NCI-H2107 (cell line): Measurements from ENCODE around the gene ATP6V1C2.
"Not testable (repeated sequence)": the region's sequence is repeated elsewhere in the genome, so short reads cannot be mapped to it uniquely, and the experiment has no call there.

Experiments used
- DNase-seq: peaks from one replicate; lab custom pipeline; 2025; lab: John Stamatoyannopoulos, UW

Gene ATP6V1C2

DNA sequence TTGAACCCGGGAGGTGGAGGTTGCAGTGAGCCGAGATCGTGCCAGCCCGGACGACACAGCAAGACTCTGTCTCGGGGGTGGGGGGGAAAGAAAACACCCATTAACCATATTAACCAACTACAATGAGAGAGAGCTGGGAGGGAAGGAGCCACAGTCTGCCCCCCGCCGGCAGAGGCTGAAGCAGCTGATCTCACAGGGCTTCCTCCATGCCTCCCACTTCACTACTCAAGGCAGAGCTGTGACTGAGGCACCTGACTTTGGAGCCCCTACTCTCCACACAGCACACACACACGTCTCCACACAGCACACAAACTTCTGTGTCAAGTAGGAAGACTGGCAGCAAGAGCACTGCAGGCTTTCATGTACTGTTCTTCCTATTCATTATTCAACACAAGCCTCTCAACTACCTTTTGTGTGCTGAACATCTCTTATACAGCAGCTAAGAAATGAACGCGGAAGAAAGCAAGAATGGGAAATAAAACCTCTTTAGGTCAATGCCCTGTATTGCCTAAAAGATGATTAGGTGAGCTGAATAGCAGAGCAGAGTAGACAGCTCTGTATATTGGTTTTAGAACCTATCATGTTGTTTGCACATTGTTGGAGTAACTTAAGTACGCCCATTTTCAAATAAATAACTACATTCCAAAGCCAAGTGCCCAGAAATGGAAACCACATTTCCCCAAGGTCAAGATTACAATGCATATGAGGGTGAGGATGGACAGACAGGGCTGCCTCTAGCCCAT lies 65.0 kb downstream of the ATP6V1C2 start:
- no peak for DNase-seq

DNA sequence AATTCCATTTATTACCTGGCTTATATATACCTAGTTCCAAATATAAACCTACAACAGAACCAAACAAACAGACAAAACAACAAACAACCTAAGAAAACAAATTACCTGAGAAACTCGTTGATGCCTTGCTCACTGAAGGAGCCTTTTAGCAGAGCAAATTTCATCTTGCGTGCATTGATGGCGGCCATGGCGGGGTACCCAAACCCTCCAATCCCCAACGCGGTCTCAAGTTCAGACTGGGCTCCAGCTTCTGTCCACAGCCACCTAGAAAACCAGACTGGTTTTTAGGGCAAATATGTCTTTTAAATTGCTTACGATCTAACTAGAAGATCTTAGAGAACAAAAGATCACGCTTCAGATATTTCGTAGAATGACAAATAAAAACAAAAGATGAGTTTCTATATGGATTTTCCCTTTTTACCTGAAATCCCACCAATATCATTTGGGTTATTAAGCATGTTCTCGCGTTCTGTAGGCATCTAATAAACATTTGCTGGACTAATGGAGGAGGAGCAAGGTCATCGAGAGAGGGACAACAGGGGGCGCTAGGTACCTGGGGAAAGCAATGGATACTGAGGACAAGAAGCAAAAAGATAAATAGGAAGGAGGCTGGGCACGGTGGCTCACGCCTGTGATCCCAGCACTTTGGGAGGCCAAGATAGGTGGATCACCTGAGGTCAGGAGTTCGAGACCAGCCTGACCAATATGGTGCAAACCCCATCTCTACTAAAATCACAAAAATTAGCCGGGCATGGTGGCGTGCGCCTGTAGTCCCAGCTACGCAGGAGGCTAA lies 65.9 kb downstream of the ATP6V1C2 start:
- no peak for DNase-seq

DNA sequence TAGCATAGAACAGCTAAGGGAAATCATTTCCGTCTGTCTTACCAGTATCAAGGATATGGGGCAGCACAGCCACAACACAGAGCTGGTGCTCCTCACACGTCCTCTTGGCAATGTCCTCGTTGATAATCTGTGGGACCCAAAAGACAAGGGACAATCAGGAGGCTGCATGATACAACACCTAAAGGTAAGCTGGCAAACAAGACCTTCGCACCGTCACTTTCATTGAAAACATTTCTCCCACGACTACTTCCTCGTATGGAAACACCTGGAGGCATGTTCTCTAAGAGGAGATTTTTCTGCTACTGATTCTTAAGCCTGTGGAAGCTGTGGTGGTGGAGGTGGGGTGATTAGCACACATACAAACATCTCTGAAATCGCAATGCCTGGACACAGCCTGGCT lies 67.4 kb downstream of the ATP6V1C2 start:
- DNase-seq: no peak

DNA sequence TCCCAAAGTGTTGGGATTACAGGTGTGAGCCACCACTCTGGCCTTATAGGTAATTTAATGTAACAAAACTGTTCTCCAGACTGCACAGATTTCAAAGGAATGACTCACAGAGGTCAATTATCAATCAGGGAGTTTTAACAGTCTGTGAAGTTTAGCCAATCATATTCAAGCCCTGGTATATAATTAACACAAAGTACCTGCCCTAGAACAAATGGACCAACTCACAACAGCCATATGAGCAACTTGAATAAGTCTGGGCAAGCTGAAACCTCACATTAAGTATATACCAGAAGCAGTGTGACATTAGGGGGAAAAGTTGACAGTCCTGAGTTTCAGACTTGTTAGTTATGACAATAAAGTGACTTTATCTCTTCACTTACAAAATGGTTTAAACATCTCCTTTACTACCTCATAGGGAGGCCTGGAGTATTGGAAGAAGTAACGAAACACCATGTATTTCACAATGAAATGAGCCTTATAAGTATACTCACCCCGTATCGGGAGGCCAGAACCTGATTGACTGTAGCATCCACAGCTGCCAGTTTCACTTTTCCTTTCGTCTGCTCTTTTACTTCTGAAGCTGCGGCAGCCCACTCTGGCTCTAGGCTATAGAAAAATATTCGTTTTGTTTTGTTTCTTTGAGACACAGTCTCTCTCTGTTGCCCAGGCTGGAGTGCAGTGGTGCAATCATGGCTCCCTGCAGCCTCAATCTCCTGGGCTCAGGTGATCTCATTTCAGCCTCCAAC lies 69.0 kb downstream of the ATP6V1C2 start:
- DNase-seq: no peak

GRCh38 chr2:10792001-10792634 lies 70.7 kb downstream of the ATP6V1C2 start:
- DNase-seq: no peak

DNA sequence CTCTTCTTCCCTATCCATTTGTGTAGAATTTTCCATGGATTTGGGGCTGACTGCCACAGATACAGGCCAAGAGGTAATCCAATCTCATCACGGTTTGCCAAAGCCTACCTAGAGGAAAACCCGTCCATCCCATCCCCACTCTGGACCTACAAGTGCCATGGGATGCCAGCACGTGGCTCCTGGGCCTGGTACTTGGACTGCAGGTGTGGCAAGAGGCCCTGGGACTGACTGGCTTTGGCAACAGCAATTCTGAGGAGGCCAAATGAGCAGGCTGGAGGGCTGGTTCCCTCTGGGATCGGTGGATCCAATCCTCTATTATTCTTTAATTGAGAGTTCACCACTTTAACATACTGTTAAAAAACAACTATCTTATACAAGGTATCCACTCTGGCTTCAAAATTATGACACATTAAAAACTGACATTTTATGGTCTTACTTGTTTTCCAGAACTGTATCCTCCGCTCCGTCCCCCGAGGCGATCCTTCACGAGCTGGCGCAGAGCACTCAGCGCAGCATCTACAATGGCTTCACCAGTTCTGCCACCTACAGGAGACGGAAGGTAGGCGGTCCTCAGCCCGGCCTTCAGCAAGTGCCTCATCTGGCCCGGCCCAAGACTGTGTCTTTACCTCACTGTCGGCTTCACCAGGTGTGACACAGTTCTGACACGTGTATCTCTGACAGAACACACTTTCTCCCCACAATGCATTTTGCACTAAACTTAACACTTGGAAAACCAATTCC lies 71.4 kb downstream of the ATP6V1C2 start:
- no peak for DNase-seq

DNA sequence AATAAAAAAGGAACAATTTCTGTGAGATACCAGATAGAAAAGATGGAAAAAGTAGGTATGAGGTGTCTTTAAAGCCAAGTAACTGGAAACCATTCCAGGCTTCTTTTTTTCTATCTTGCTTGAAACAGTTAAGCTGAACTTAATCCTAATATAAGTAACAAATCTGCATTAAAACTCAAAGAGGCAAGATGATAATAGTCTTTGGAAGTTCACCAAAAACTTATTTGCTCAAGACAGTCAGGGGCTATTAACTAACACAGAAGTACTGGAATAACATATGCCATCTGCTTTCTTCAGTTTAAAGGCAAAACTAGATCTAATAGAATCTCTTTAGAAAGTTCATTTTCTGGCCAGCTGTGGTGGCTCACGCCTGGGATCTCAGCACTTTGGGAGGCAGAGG lies 72.4 kb downstream of the ATP6V1C2 start:
- DNase-seq: no peak

- DNase-seq: no peak
Measured at GRCh38 chr2:10794876-10795275, 73.4 kb downstream of the ATP6V1C2 start.

DNA sequence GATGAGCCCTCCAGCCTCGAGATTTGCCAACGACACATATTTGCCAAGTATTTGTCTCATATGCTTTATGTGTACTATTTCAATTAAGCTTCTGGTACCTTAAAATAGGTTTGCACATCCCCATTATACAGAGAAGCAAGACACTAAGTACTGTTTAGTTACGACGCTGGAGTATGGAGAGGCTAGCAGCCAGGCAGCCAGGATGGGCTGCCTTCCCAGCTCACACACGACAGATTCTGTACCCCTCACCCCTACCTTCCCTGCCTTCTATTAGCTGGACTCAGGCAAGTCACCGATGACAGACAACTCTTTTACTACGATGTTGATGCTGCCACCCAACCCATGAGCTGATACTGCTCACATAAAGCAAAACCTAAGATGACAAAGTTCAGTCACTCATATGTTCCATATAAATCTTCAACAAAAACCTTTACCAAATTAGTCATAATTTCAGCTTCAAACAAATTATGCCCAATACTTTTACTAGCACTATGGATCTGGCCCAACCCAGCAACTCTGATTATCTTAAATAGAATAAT lies 74.1 kb downstream of the ATP6V1C2 start:
- no peak for DNase-seq

- DNase-seq: no peak
Measured at GRCh38 chr2:10796703-10797102, 75.3 kb downstream of the ATP6V1C2 start.

DNA sequence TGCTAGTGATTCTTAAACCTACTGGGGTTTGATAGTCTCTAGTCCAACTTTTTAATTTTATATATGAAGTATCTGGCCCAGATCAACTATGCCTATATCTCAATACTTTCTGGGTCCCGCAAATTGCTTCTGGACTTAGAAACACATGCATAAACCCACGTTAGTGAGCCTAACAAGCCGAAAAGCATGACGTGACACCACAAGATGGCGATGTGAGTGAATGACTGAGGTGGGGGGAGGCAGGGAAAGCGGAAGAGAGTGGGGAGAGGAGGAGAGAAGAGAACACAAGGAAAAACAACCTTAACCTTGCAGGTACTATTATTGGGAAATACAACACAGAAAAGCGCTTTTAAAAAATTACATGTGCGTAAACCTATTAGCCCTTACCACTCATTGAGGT lies 77.4 kb downstream of the ATP6V1C2 start:
- no peak for DNase-seq

DNA sequence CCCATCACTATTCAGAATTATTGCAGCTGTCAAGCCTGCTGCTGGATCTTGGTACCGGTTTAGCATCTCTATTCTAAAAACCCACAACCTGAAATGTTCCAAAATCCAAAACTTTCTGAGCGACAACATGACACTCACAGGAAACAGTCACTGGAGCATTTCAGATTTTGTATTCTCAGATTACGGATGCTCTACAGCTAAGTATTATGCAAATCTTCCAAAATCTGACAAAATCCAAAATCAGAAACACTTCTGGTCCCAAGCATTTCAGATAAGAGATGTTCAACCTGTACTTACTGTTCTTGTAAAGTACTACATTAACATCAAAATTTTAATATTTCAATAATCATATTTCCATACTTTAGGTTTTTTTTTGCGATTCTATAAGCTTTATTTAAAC lies 78.7 kb downstream of the ATP6V1C2 start:
- no peak for DNase-seq

GRCh38 chr2:10802657-10803056 lies 81.2 kb downstream of the ATP6V1C2 start:
- DNase-seq: no peak

- DNase-seq: not testable (repeated sequence)
Measured at GRCh38 chr2:10805990-10806389, 84.6 kb downstream of the ATP6V1C2 start.

GRCh38 chr2:10806543-10806942 lies 85.1 kb downstream of the ATP6V1C2 start:
- no peak for DNase-seq

- no peak for DNase-seq
Measured at GRCh38 chr2:10810202-10811161, 89.1 kb downstream of the ATP6V1C2 start.

DNA sequence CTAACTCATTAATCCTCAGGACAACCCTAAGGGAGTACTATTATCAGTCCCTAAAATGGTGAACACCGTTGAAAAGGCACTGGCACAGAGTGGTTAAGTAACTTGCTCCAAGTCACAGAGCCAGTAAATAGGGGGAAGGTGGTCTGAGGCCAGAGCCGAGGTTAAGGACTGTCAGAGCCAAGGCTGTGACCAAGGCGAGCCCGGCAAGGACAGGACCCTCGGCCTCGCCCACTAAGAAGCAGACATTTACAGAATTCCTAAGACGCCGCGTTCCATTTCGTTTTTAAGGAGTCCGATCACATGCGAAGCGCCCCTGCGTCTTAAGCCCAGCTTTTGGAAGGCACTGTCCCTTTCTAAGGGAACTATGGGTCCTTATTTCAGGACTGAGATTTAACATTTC lies 90.1 kb downstream of the ATP6V1C2 start:
- DNase-seq: no peak

DNA sequence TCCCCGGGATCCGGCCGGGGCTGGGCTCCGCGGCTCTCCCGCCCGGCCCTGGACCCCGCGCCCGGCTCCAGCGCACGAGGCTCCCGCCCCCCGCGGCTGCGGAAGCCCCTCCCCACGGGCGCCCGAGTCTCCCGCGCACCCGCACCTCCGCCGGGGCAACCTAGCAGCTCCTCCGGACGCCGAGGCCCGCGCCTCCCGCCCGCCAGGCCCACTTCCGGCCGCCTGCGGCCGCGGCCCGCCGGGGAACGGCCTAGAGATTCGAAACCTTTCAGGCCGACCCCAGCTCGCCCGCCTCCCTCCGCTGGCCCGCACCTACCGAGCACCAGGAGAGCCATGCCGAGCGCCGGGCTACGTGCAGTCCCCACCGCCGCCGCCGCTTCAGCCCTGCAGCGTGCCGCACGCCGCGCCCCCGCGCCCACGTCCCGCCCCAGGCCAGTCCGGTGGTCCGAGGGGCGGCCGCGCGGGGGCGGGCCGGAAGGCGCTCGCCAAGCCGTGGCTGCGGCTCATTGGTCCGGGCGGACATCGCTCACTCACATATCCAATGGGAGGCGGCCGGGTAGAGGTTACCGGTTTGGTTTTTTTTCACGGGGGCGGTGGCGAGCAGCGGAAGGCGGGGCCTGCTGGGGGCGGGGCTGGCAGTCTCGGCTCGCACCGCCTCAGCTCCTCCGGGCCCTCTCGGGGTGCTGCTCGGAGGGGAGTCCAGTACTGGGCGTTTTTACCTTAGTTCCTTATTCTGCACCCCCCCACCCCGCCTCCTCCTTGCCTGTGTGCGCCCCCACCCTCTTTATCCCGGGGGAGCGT lies 91.1 kb downstream of the ATP6V1C2 start, which contains the start of gene PDIA6:
Gene PDIA6, minus strand, starts transcription at position 424 of the 801 bp plus-strand sequence. Its CDS starts 89 bp downstream, at position 335.
- peak; percentile 86 for DNase-seq
